Measurements from ENCODE around the gene RCOR2.

- TF ChIP-seq CTCF (conservative IDR thresholded peaks at IDR 0.05; ENCODE audit: low read depth in 2 of 2) (no peak), POLR2AphosphoS5 (IDR thresholded peaks at IDR 0.05; ENCODE audit: low read depth) (no peak), EZH2 (IDR thresholded peaks at IDR 0.05; ENCODE audit: low read depth, unreplicated experiment) (no peak), NANOG (IDR thresholded peaks at IDR 0.05; ENCODE audit: borderline replicate concordance) (no peak), ZNF114 (CRISPR knock-in tag; IDR thresholded peaks at IDR 0.05) (no peak), CREB1 (CRISPR knock-in tag; IDR thresholded peaks at IDR 0.05; ENCODE audit: low read depth) (no peak)
- TF ChIP-seq, protein P1, sequence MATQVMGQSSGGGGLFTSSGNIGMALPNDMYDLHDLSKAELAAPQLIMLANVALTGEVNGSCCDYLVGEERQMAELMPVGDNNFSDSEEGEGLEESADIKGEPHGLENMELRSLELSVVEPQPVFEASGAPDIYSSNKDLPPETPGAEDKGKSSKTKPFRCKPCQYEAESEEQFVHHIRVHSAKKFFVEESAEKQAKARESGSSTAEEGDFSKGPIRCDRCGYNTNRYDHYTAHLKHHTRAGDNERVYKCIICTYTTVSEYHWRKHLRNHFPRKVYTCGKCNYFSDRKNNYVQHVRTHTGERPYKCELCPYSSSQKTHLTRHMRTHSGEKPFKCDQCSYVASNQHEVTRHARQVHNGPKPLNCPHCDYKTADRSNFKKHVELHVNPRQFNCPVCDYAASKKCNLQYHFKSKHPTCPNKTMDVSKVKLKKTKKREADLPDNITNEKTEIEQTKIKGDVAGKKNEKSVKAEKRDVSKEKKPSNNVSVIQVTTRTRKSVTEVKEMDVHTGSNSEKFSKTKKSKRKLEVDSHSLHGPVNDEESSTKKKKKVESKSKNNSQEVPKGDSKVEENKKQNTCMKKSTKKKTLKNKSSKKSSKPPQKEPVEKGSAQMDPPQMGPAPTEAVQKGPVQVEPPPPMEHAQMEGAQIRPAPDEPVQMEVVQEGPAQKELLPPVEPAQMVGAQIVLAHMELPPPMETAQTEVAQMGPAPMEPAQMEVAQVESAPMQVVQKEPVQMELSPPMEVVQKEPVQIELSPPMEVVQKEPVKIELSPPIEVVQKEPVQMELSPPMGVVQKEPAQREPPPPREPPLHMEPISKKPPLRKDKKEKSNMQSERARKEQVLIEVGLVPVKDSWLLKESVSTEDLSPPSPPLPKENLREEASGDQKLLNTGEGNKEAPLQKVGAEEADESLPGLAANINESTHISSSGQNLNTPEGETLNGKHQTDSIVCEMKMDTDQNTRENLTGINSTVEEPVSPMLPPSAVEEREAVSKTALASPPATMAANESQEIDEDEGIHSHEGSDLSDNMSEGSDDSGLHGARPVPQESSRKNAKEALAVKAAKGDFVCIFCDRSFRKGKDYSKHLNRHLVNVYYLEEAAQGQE (IDR thresholded peaks at IDR 0.05; ENCODE audit: unreplicated experiment): no peak
Observed at GRCh38 chr11:63941901-63942300, 24.9 kb upstream of the RCOR2 start.

All from GM23338 (cell line).